Measurements from ENCODE around the gene SKOR1. TPM values are rescaled to one million over a fixed set of nuclear protein-coding genes. Genes with fewer than 3 reads are reported as not detected.
A peak's percentile ranks its signal among the peaks of the same experiment; 100 is the strongest.

Gene SKOR1
- total RNA-seq, 1 donor from 2014 or later: 0.41 TPM

DNA sequence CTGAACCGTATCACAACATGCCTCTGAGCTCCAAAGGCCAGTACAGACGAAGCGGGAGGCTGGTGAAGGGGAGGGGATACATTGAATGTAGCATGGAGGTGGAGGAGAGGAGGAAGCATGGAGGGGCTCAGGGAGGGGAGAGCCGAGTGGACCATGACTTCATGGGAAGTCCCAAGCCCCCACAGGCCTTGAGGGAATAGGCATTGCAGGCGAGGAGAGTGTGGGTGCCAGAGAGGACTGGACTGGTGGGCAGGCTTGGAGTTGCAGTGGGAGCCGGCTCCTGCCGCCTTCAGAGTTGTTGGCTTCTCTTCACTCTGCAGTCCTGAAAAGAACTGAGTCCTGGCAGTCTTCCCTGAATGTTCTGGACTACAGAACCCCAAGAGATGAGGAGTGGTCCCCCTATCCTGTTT is 17.8 kb downstream of the SKOR1 start:
- FAIRE-seq (no peak), DNase-seq (ENCODE audit: low spot score in 2 of 2) (no peak)

DNA sequence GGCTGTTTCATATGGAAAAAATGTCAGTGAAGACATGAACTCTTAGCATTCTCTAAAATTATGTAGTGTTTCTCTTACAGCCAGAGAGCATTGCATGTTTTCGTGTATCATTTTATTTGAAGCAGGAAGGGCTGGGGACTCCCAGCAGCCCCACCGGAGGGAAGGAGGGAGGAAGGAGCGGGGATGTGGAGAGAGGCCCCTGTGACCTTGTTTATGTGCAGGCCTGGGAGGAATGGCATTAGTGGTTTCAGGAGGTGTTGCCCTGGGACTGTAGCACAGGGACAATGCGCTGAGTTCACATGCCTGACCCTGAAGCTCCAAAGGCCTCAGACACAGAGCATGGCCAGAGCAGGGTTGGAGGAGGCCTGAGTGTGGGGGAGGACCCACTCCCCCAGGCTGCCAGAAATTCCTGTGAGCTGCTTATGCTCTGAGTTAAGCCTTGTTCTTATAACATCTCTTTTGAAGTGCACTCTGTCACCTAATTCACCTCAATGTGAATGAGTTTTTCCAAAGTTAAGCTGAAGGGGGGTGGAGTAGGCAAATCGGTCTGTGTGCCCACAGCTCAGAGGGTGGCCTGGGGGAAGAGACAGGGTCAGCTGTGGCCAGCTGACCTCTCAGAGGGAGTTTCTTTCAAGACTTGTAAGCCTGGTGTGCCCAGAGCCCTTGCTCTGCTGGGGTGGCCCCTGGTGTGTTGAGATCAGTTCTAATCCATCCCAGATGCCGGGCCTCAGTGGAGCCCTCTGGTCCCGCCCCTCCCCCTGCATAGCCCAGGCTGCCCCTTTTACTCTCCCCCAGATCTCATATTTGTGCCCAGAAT is 18.5 kb downstream of the SKOR1 start:
- DNase-seq (ENCODE audit: low spot score in 2 of 2) (no peak), FAIRE-seq (no peak)

DNA sequence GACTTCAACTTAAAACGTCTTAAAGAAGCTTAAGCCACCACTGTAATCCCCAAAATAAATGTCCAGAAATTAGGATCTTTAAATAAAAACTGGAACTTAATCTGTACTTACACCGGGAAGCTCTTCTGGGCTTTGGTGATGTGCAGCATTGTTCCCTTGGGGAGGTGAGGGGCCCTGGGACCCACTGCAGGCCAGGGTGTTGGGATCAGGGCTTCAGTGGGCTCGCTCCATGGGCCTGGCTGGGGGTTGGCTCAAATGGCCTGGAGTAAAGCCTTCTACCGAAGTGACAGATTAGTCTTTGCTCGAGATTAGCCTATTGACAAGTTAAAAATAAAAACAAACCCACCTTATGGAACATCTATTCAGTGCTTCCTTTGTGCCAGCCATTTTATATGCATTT is 20.7 kb downstream of the SKOR1 start:
- DNase-seq (ENCODE audit: low spot score in 2 of 2): no peak
- no peak for FAIRE-seq

DNA sequence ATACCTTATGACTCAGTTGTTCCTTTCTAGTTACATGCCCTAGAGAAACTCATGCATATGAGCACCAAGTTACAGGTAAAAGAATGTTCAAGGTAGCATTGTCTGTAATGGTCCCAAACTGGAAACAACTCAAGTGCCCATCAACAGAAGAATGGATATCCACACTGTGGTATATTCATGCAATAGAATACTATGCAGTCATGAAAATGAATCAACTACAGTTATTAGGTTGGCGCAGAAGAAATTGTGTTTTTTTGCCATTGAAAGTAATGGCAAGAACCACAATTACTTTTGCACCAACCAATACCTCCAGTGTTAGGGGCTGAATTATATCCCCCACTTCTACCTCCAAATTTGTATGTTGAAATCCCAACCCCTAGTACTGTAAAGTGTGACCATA is 24.2 kb downstream of the SKOR1 start:
- FAIRE-seq (no peak), DNase-seq (ENCODE audit: low spot score in 2 of 2) (no peak)

DNA sequence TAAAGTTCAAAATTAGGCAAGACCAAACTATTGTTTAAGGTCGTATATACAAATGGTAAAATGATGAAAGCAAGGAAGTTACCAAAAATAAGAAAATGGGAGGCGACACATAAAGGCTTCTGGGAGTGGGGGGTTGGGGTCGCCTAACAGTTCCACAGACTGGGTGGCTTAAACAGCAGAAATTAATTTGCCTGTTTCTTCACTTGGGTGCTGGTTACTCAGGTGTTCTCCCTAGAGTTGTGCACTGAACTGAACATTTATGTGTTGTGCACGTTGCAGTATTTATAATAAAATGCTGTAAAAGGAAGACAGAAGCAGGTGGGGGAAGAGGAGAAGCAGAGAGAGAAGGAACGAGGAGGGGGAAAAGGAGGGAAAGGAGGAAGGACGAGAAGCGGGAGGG is 25.0 kb downstream of the SKOR1 start:
- FAIRE-seq (no peak), DNase-seq (ENCODE audit: low spot score in 2 of 2) (no peak)

DNA sequence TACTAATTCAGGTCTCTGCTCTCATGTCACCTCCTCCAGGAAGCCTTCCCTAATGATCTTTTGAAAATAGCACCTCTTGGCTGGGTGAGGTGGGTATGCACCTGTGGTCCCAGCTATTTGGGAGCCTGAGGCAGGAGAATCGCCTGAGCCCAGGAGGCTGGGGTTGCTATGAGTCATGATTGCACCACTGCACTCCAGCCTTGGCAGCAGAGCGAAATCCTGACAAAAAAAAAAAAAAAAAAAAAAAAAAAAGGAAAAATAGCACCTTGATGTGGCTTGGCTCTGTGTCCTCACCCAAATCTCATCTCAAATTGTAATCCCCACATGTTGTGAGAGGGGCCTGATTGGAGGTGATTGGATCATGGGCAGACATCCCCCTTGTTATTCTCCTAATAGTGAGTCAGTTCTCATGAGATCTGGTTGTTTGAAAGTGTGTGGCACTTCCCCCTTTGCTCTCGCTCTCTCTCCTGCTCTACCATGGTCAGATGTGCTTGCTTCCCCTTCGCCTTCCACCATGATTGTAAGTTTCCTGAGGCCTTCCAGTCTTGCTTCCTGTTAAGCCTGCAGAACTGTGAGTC is 25.8 kb downstream of the SKOR1 start:
- FAIRE-seq (no peak), DNase-seq (ENCODE audit: low spot score in 2 of 2) (no peak)

DNA sequence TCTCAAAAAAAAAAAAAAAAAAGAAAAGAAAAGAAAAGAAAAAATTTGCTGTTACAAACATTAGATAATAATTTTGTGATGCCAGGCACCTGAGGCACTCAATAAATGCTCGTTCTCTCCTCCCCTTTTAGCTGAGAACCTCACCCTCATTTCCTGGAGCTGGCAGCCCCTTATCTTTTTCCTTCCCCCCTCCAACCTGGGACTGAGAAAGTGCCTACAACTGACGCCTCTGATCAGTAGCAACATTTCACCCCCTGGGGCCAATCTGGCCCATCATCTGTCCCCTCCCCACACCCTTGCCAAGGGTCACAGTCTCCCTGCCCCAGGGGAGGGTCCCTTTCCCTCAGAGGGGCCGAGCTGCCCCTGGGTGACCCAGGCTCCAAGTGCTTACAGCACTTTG is 27.1 kb downstream of the SKOR1 start:
- FAIRE-seq (no peak), DNase-seq (ENCODE audit: low spot score in 2 of 2) (no peak)

DNA sequence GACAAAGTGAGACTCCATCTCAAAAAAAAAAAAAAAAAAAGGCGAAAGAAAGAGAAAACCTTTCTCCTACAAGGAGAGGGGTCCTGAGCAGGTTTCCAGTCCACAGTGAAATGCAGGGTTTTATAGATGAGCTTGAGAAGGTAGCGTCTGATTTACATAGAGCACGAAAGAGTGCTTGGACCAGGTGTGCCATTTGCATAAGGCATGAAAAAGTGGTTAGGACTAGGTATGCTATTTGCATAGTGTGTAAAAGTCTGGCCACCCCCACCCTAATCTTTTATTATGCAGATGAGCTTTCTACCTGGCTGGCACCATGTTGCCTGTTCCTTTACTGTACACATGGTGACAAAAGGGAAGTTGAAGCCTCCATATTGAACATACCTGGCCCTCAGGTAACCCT is 28.1 kb downstream of the SKOR1 start:
- no peak for DNase-seq (ENCODE audit: low spot score in 2 of 2)
- FAIRE-seq: no peak

DNA sequence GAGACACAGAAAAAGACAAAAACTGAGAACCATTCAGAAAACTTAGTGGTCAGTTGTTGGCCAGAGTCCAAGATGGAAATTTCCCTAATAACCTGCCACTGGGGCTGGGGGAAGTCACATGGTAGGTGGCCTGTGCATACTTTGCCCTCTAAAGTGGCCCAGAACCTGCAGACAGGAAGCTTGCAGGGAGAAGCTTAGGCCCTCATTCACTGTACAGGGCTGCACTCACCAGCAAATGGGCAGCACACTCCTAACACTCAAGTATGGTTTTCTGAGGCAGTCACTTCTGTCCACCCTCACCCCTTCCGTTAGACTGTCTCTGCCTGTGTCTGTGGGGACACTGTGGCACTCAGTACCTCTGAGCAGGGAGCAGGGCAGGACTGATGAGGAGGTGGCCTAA is 29.0 kb downstream of the SKOR1 start:
- no peak for DNase-seq (ENCODE audit: low spot score in 2 of 2)
- no peak for FAIRE-seq

DNA sequence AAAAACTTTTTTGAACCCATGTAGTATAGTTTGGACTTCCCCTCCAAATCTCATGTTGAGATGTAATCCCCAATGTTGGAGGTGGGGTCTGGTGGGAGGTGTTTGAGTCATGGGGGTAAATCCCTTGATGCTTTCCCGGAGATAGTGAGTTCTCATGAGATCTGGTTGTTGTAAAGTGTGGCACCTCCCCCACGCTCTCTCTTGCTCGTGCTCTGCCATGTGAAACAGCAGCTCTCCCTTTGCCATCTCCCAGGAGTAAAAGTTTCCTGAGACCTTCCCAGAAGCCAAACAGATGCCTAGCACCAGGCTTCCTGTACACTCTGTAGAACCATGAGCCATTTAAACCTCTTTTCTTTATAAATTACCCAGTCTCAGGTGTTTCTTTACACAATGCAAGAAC is 30.5 kb downstream of the SKOR1 start:
- FAIRE-seq (no peak), DNase-seq (ENCODE audit: low spot score in 2 of 2) (no peak)

DNA sequence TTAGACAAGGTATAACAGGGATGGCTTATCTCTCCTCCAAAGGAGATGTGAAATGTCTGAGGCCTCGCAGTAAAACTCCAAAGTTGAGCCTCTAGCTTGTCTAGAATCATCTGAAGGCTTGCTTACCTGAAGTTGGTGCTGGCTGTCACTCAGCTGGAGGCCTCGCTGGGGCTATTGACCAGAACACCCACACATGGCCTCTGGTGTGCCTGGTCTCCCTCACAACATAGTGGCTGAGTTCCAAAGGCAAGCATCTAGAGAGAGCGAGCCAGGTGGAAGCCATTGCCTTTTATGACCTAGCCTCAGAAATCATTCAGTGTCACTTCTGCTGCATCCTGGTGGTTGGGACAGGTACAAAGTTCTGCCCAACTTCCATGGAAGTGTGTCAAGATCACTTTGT is 31.9 kb downstream of the SKOR1 start:
- FAIRE-seq: no peak
- DNase-seq (ENCODE audit: low spot score in 2 of 2): no peak

DNA sequence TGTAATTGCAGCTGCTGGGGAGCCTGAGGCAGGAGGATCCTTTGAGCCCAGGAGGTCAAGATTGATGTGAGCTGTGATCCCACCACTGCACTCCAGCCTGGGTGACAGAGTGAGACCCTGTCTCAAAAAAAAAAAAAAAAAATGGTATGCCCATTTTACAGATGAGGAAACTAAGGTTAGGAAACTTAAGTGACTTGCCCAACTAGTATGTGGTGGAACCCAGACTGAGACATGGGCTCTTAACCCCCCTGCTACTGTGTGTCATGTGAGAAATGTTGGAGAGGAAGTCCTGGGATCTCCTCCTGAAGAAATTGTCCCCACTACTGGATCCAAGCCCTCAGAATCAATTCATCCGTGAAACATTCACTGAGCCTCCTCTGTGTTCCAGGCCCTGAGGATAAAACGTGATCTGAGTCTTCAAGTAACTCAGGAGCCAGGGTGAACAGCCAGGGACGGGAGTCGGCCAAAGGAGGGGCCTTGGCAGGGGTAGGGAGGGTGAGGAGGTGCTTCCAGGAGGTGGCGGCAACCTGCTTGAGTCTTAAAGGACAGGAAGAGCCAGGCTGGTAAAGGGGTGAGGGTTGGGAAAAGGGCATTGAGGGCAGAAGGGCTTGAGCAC is 34.1 kb downstream of the SKOR1 start:
- DNase-seq (ENCODE audit: low spot score in 2 of 2): no peak
- FAIRE-seq: no peak

DNA sequence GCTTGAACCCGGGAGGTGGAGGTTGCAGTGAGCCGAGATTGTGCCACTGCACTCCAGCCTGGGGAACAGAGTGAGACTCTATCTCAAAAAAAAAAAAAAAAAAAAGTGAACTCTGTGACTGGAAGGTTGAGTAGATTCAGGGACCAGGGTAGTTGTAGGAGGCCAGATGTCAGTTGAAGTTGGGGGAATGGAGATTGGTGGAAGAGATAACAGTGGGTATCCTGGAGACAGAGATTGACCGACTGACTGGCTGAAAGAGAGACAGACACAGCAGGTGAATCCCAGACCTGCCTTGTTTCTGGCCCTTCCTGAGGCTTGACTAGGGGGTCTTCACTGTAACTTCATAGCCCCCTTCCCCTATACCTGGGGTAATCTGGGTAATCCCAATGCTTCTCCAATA is 36.7 kb downstream of the SKOR1 start:
- DNase-seq (ENCODE audit: low spot score in 2 of 2) (no peak), FAIRE-seq (no peak)

DNA sequence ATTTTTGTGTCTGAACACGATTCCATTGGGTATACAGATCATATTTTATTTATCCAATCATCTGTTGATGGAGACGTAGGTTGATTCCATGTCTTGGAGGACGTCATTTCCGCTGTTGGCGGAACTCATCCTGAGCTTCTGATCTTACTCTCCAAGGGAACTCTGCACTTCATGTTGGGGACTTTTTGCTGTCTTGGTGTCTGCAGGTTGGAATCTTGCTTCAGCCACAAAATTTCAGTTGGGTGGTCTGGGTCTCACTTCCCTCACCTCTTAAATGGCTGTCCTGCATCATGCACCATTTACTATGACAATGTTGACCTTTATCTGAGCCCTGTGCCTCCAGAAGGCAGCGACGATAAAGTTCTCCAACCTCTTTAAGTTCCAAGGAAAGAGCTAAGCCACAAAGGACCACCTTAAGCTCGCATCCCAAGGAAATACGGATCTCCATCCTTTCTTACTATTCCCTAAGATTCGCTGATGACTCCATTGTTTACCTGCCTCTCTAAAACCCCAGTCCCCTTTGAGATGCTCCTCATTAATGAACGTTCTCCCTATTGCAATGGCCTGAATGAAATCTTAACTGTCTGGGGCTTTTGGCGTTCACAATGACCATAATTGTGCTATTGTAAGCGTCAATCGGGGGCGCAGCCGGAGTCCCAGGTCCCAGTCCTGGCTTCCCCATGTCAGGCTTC is 37.6 kb downstream of the SKOR1 start:
- no peak for FAIRE-seq
- DNase-seq (ENCODE audit: low spot score in 2 of 2): no peak

DNA sequence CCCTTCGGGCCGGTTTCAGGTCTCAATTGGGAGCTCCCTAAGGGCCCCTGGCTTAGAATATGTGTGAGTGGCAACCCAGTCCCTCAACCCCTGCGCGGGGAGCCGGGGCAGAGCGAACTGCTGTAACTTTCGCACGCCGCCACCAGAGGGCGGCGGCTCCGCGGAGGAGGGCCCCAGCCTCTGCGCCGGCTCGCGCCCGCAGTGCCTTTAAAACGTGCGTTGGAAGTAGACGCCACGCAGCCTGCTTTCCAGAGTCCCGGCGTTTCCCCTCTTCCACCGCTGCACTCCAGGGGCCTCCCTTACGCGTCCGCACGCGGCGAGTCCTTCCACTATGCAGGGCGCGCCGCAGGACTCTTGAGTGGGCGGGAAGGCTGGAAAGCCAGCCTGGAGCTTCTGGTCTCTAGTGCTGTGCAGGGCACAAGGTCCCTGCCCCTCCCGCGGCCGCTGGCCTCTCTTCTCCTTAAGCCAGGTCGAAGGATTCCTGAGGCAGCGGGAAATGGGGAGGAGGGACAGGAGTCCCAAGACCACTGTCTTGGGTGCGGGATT is 38.2 kb downstream of the SKOR1 start:
- no peak for FAIRE-seq
- peak; percentile 57 to 81 for DNase-seq (ENCODE audit: low spot score in 2 of 2)

DNA sequence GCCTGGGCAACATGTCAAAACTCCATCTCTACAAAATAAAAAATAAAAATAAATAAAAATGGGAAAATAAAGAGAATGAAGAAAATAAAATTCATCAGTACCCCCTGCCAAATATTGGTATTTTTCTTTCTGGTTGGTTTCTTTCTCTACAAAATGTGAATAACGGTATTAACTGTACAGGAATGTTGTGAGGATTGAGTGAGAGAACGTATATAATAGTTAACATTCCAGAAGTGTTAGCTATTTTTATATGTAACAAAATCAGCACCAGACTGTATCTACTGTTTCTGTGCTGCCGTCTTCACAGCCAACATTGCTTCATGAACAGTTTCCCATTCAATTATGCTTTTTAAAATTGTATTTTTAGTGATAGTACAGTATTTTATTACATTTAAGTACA is 40.0 kb downstream of the SKOR1 start:
- no peak for FAIRE-seq
- no peak for DNase-seq (ENCODE audit: low spot score in 2 of 2)

DNA sequence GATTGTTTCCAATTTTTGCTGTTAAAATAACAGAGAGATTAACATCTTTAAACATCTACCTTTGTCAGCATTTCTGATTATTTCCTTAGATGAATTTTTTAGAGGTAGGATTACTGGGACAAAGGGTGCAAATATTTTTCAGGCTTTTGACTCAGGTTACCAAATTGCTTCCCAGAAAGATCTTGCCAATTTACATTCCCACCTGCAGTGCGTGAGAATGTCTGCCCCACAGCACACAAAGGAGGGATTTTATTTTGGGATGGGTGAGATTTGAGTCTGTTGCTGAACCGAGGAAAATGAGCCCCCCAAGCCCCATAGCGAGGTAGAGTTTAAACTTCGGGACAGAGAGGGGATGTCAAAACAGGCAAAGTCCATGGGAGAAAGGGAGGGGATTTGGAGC is 40.5 kb downstream of the SKOR1 start:
- no peak for FAIRE-seq
- no peak for DNase-seq (ENCODE audit: low spot score in 2 of 2)

DNA sequence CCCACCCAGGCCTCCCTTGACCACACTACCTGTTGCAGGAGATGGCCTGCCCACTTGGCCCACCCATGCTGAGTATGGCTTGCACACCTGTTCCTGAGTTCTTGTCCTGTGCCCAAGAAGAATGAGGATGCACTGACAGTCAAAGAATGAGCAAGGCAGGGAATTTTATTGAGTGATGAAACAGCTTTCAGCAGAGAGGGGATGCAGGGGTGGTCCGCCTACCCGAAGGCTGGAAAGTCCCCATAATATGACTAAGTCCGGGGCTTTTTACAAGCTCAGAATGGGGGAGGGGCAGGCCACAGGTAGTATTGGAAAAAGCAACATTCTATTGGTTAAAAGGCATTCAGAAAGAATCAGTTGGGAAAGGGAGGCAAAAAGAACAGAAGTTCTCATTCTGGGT is 44.4 kb downstream of the SKOR1 start:
- FAIRE-seq: no peak
- no peak for DNase-seq (ENCODE audit: low spot score in 2 of 2)

DNA sequence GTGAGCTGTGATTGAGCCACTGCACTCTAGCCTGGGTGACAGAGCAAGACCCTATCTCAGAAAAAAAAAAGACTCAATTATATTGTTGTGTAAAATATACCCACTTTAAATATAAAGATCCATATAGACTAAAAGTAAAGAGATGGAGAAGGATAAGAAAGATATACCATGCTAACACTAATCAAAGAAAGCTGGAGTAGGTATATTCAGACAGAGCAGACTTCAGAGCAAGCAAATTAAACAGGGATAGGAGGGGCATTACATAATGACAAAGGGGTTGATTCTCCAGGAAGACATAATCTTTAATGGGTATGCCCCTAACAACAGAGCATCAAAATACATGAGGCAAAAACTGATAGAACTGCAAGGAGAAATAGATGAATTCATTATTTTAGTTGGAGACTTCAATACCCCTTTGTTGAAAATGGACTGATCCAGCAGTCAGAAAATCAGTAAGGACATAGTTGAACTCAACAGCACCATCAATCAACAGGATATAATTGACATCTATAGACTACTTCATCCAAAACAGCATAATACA is 45.6 kb downstream of the SKOR1 start:
- no peak for FAIRE-seq
- no peak for DNase-seq (ENCODE audit: low spot score in 2 of 2)

DNA sequence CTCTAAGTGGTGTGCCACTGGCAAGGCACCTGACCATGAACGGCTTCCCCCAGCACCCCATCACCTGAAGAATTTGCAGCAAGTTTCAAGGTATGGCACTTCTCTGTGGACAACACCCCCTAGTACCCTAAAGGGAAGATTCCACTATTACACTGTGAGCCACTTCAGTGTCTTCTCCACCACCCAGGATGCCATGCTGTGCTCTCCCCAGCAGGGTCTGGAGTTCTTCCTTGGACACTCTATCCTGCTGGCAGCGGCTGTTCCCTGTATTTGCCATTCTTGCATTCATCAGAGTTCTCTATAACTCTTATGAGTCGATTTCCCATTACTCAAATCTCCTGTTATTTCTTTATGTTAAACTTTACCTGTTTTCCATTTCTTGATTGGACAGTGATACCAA is 48.5 kb downstream of the SKOR1 start:
- no peak for FAIRE-seq
- DNase-seq (ENCODE audit: low spot score in 2 of 2): no peak

DNA sequence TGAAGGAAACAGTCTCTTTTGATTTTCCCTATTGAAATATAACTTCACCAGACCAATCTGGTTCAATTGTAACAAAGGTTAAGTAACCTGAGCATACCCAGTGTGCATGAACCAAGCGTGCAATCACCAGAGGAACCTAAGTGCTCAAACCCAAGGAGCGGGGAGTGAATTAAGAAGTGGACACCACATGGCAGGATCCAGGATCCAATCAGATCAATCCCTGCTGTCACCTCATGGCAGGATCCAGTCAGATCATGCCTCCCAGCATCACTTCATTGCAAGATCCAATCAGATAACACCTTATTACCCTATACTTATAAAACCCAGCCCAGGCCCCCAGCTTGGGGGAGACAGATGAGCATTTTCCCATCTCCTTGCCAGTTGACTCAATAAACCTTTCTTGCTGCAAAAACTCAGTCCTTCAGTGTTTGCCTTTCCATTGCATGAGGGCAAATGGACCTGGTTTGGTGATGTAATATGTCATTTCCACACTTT is 53.5 kb downstream of the SKOR1 start:
- FAIRE-seq (no peak), DNase-seq (ENCODE audit: low spot score in 2 of 2) (no peak)

Data from frontal cortex (tissue), 4 donors.